ENCODE measurements around the gene KIF26B.

DNA sequence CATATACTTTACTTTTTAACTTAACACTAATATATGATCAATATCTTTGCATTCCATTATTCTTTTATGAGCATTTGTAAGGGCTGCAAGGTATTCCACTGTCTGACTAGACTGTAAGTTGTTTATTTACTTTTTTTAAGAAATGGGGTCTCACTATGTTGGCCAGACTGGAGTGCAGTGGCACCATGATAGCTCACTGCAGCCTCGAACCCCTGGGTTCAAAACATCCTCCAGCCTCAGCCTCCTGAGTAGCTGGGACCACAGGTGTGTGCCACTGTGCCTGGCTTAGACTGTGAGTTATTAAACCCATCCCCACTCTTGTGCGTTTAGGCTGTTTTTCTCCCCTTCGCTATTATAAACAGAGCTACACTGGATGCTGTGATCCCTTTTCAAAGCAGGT lies 6.7 kb upstream of the KIF26B start:
- TF ChIP-seq, protein P1, sequence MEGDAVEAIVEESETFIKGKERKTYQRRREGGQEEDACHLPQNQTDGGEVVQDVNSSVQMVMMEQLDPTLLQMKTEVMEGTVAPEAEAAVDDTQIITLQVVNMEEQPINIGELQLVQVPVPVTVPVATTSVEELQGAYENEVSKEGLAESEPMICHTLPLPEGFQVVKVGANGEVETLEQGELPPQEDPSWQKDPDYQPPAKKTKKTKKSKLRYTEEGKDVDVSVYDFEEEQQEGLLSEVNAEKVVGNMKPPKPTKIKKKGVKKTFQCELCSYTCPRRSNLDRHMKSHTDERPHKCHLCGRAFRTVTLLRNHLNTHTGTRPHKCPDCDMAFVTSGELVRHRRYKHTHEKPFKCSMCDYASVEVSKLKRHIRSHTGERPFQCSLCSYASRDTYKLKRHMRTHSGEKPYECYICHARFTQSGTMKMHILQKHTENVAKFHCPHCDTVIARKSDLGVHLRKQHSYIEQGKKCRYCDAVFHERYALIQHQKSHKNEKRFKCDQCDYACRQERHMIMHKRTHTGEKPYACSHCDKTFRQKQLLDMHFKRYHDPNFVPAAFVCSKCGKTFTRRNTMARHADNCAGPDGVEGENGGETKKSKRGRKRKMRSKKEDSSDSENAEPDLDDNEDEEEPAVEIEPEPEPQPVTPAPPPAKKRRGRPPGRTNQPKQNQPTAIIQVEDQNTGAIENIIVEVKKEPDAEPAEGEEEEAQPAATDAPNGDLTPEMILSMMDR (IDR thresholded peaks at IDR 0.05): no peak
- TF ChIP-seq POLR2A (IDR thresholded peaks at IDR 0.05): no peak

All from body of pancreas (tissue), 4 donors.